Neuronal stem cell (in vitro differentiated cells): ENCODE data around the gene FARS2.

Experiments used
- DNase-seq: peaks from one replicate; pipeline ENCODE4 v3.0.0-alpha.2; 2013; ENCODE audit warnings: low spot score
- H2AFZ ChIP-seq: one replicate; pipeline ENCODE4 v1.6.1; 2013; ENCODE audit warnings: mild to moderate bottlenecking, low read length, inconsistent platforms
- H2AK5ac ChIP-seq: 2 replicates; pipeline ENCODE4 v1.6.1; 2013; ENCODE audit warnings: low read depth, mild to moderate bottlenecking, inconsistent platforms, low read length, moderate library complexity, mixed read lengths
- H2BK120ac ChIP-seq: 2 replicates; pipeline ENCODE4 v1.6.1; 2013; ENCODE audit warnings: low read depth, mild to moderate bottlenecking, inconsistent platforms, low read length, moderate library complexity, mixed read lengths
- H2BK12ac ChIP-seq: one replicate; pipeline ENCODE4 v1.6.1; 2013; ENCODE audit warnings: low read length, inconsistent platforms
- H2BK15ac ChIP-seq: 2 replicates; pipeline ENCODE4 v1.6.1; 2013; ENCODE audit warnings: mild to moderate bottlenecking, low read length, inconsistent platforms, mixed read lengths
- H2BK5ac ChIP-seq: one replicate; pipeline ENCODE4 v1.6.1; 2013; ENCODE audit warnings: inconsistent platforms, mild to moderate bottlenecking, low read length, moderate library complexity
- H3K14ac ChIP-seq: one replicate; pipeline ENCODE4 v1.6.1; 2013; ENCODE audit warnings: low read length, inconsistent platforms
- H3K18ac ChIP-seq: 2 replicates; pipeline ENCODE4 v1.6.1; 2013; ENCODE audit warnings: low read length, inconsistent platforms
- H3K23ac ChIP-seq: 2 replicates; pipeline ENCODE4 v1.6.1; 2013; ENCODE audit warnings: low read depth, mild to moderate bottlenecking, mixed read lengths, low read length, inconsistent platforms; ENCODE audit not compliant: poor library complexity
- H3K27ac ChIP-seq: replicated peaks from 3 replicates; pipeline ENCODE4 v1.5.1; 2013; ENCODE audit warnings: low read length, inconsistent platforms
- H3K27me3 ChIP-seq, 3 experiments: 2 replicates each; pipeline ENCODE4 v1.6.1; 2013; ENCODE audit warnings: low read length in 3 of 3, mild to moderate bottlenecking in 2 of 3, inconsistent platforms in 1 of 3, low read depth in 1 of 3, mixed read lengths in 1 of 3, moderate library complexity in 1 of 3; ENCODE audit not compliant: control insufficient read depth in 3 of 3, insufficient read depth in 3 of 3
- H3K36me3 ChIP-seq, 2 donors: replicated peaks in 1 of 2; 2 replicates each; pipeline ENCODE4 v1.6.1; 2013; ENCODE audit warnings: low read length in 2 of 2; ENCODE audit not compliant: control insufficient read depth in 2 of 2, insufficient read depth in 2 of 2
- H3K4ac ChIP-seq: 2 replicates; pipeline ENCODE4 v1.6.1; 2013; ENCODE audit warnings: inconsistent platforms, mild to moderate bottlenecking, low read length, moderate library complexity
- H3K4me1 ChIP-seq, 2 donors: 1 replicate in 1 of 2; 2 replicates in 1 of 2; pipeline ENCODE4 v1.6.1; 2013; ENCODE audit warnings: low read length in 2 of 2, low read depth in 1 of 2; ENCODE audit not compliant: control insufficient read depth in 2 of 2, insufficient read depth in 1 of 2
- H3K4me2 ChIP-seq: one replicate; pipeline ENCODE4 v1.6.1; 2013; ENCODE audit warnings: mild to moderate bottlenecking, low read length, inconsistent platforms; ENCODE audit not compliant: insufficient read depth, poor library complexity, severe bottlenecking
- H3K4me3 ChIP-seq, 2 donors: 2 replicates each; pipeline ENCODE4 v1.5.1; 2013; ENCODE audit warnings: low read length in 2 of 2, mild to moderate bottlenecking in 2 of 2, inconsistent platforms in 1 of 2, moderate library complexity in 1 of 2
- H3K79me1 ChIP-seq: one replicate; pipeline ENCODE4 v1.6.1; 2013; ENCODE audit warnings: low read depth, mild to moderate bottlenecking, inconsistent platforms, low read length, moderate library complexity
- H3K9ac ChIP-seq: one replicate; pipeline ENCODE4 v1.6.1; 2013; ENCODE audit warnings: mild to moderate bottlenecking, low read depth, low read length, inconsistent platforms; ENCODE audit not compliant: poor library complexity
- H3K9me3 ChIP-seq, 2 donors: replicated peaks in 1 of 2; 2 replicates each; pipeline versions ENCODE3 to v1.6.1; 2013; ENCODE audit warnings: low read length in 2 of 2, mild to moderate bottlenecking in 2 of 2, inconsistent platforms in 1 of 2, low read depth in 1 of 2, mixed read lengths in 1 of 2, moderate library complexity in 1 of 2; ENCODE audit not compliant: control insufficient read depth in 2 of 2, insufficient read depth in 1 of 2
- H4K8ac ChIP-seq: one replicate; pipeline ENCODE4 v1.6.1; 2013; ENCODE audit warnings: low read depth, mild to moderate bottlenecking, inconsistent platforms, low read length, moderate library complexity
- H4K91ac ChIP-seq: one replicate; pipeline ENCODE4 v1.6.1; 2013; ENCODE audit warnings: low read length, low read depth, mild to moderate bottlenecking, inconsistent platforms; ENCODE audit not compliant: poor library complexity
- whole genome bisulfite sequencing, 2 donors: extraction: QIAGEN DNeasy Blood & Tissue Kit; methylation state at CpG; one replicate each; pipeline ENCODE4 v1.1.7; 2013; ENCODE audit warnings: missing lambda C conversion rate in 2 of 2, mixed read lengths in 1 of 2; ENCODE audit not compliant: insufficient read length in 2 of 2, insufficient replicate concordance in 1 of 2; ENCODE audit errors: extremely low coverage in 2 of 2; 5-methylcytosine and 5-hydroxymethylcytosine counted together

FARS2 gene

GRCh38 chr6:5499644-5500306 lies 238.5 kb downstream of the FARS2 start:
- Histone ChIP-seq H2BK15ac (no peak overlapping the region), H3K4me2 (no peak overlapping the region), H3K27me3 (no peaks in the 10 kb centered on the region), H3K36me3 (no peaks in the 10 kb centered on the region), H3K27ac (no peak overlapping the region), H2BK120ac (no peak overlapping the region), H4K91ac (no peak overlapping the region), H3K4ac (no peak overlapping the region), H3K4me3 (no peak overlapping the region), H2BK12ac (no peak overlapping the region), H3K9me3 (peaks cover 0 to 4% of the 10 kb centered on the region in 2 donors), H4K8ac (no peak overlapping the region), H2BK5ac (no peak overlapping the region), H3K9ac (no peak overlapping the region), H3K14ac (no peak overlapping the region), H2AFZ (peak overlapping the region; percentile 62), H3K18ac (no peak overlapping the region), H2AK5ac (no peak overlapping the region), H3K79me1 (no peaks in the 10 kb centered on the region), H3K4me1 (peaks cover 13 to 20% of the 10 kb centered on the region in 2 donors), H3K23ac (no peak overlapping the region)
- no CpG with 5 or more reads among the region's 6 CpGs for WGBS, 2 donors
- no peak for DNase-seq

DNA sequence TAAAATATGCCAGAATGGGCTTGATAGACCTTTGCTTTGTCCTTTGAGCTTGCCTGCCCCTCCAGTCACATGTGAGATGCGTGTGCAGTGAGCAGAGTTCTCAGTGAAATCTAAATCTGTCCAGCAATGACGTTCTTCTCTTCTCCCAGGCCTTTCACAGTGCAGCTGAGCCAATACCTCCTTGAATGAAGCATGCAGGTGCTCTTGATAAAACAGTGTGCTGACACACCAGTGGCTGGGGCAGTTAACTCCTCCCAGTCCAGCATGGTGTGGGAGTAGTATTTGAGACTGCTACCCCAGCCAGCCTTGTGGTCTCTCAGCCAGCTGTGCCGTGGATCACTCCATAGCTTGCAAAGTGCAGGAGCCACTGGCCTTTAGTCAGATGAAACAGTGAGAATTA lies 240.5 kb downstream of the FARS2 start:
- Histone ChIP-seq H3K4ac (no peak overlapping the region), H3K23ac (no peak overlapping the region), H3K14ac (no peak overlapping the region), H3K4me2 (no peak overlapping the region), H2BK15ac (no peak overlapping the region), H3K9ac (no peak overlapping the region), H2BK120ac (no peak overlapping the region), H2BK12ac (no peak overlapping the region), H2AFZ (no peak overlapping the region), H3K27ac (no peak overlapping the region), H3K9me3 (peaks cover 0 to 4% of the 10 kb centered on the region in 2 donors), H4K91ac (no peak overlapping the region), H3K4me1 (peaks cover 16 to 28% of the 10 kb centered on the region in 2 donors), H3K27me3 (no peaks in the 10 kb centered on the region), H3K4me3 (no peak overlapping the region), H4K8ac (no peak overlapping the region), H3K79me1 (no peaks in the 10 kb centered on the region), H2AK5ac (no peak overlapping the region), H3K36me3 (no peaks in the 10 kb centered on the region), H3K18ac (no peak overlapping the region), H2BK5ac (no peak overlapping the region)
- no peak for DNase-seq
- no CpG with 5 or more reads among the region's 3 CpGs for WGBS, 2 donors

GRCh38 chr6:5504078-5504477 lies 242.8 kb downstream of the FARS2 start:
- peaks cover 16 to 27% of the 10 kb centered on the region in 2 donors for H3K4me1 ChIP-seq
- H3K27ac ChIP-seq = no peak overlapping the region
- no peak overlapping the region for H3K4me2 ChIP-seq
- no peak overlapping the region for H2AFZ ChIP-seq
- H3K9me3 ChIP-seq = no peaks in the 10 kb centered on the region
- no peak overlapping the region for H3K23ac ChIP-seq
- no peak overlapping the region for H3K14ac ChIP-seq
- no peak overlapping the region for H4K91ac ChIP-seq
- no peak overlapping the region for H2BK5ac ChIP-seq
- no peak overlapping the region for H3K18ac ChIP-seq
- H3K4ac ChIP-seq = no peak overlapping the region
- no peak for DNase-seq
- H3K36me3 ChIP-seq = no peaks in the 10 kb centered on the region
- H3K27me3 ChIP-seq = no peaks in the 10 kb centered on the region
- WGBS, 2 donors = no CpG with 5 or more reads among the region's 1 CpG
- no peaks in the 10 kb centered on the region for H3K79me1 ChIP-seq
- no peak overlapping the region for H3K4me3 ChIP-seq
- no peak overlapping the region for H2BK15ac ChIP-seq
- no peak overlapping the region for H4K8ac ChIP-seq
- no peak overlapping the region for H2AK5ac ChIP-seq
- H2BK12ac ChIP-seq = no peak overlapping the region
- no peak overlapping the region for H2BK120ac ChIP-seq
- no peak overlapping the region for H3K9ac ChIP-seq

- Histone ChIP-seq H3K4me2 (no peak overlapping the region), H3K14ac (no peak overlapping the region), H3K4me1 (peaks cover 10 to 14% of the 10 kb centered on the region in 2 donors)
These were observed 244.8 kb downstream of the FARS2 start for GRCh38 chr6:5506149-5506548.

More at GRCh38 chr6:5506149-5506548, 244.8 kb downstream of the FARS2 start:
- WGBS, 2 donors = no CpG with 5 or more reads among the region's 4 CpGs
- Histone ChIP-seq H2AFZ (no peak overlapping the region), H2BK5ac (no peak overlapping the region), H2BK15ac (no peak overlapping the region), H4K8ac (no peak overlapping the region), H3K27ac (no peak overlapping the region), H3K4me3 (no peak overlapping the region), H3K23ac (no peak overlapping the region), H3K9me3 (no peaks in the 10 kb centered on the region), H2BK120ac (no peak overlapping the region), H3K27me3 (no peaks in the 10 kb centered on the region), H3K9ac (no peak overlapping the region), H3K79me1 (no peaks in the 10 kb centered on the region), H3K36me3 (no peaks in the 10 kb centered on the region), H2BK12ac (no peak overlapping the region), H3K4ac (no peak overlapping the region), H2AK5ac (peak overlapping the region; percentile 43), H3K18ac (no peak overlapping the region), H4K91ac (no peak overlapping the region)
- no peak for DNase-seq
